IPS DF 4.7 (cell line): ENCODE measurements around the gene DOCK6.

Experiments used
- DNase-seq: peaks from one replicate; pipeline ENCODE4 v3.0.0-alpha.2; 2013; ENCODE audit warnings: low spot score; ENCODE audit errors: extremely low read depth

The DOCK6 gene

GRCh38 chr19:11279505-11280236 is 17.3 kb upstream of the DOCK6 start:
- no peak for DNase-seq

GRCh38 chr19:11278670-11279069 is 16.3 kb upstream of the DOCK6 start:
- DNase-seq = no peak

- no peak for DNase-seq
Measured at GRCh38 chr19:11274533-11275086, 12.3 kb upstream of the DOCK6 start.

DNA sequence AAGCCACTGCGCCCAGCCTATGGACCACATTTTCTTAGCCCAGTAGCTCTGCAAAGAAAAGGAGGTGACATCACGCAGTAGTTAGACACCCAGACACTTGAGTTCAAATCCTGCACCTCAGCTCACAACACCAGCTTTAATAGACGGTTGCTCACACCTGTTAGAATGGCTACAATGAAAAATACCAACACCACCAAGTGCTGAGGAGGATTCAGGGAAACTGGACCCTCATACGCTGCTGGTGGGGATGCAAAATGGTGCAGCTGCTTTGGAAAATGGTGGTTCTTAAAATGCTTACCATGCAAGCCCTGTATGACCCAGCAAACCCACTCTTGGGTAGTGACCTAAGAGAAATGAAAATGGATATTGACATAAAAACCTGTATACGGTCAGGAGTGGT is 11.7 kb upstream of the DOCK6 start:
- no peak for DNase-seq

DNA sequence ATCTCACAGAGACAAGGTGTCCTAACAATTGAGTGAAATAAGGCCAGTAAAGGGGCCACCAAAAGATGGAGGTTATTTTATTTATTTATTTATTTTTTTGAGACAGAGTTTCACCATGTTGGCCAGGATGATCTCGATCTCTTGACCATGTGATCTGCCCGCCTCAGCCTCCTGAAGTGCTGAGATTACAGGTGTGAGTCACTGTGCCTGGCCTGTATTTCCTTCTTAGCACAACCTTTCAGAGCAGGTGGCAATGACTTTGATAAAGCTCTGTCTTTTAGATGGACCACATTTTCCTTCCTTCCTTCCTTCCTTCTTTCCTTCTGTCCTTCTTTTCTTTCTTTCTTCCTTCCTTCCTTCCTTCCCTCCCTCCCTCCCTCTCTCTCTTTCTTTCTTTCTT is 11.0 kb upstream of the DOCK6 start:
- no peak for DNase-seq

- no peak for DNase-seq
Measured at GRCh38 chr19:11269408-11269807, 7.1 kb upstream of the DOCK6 start.

DNA sequence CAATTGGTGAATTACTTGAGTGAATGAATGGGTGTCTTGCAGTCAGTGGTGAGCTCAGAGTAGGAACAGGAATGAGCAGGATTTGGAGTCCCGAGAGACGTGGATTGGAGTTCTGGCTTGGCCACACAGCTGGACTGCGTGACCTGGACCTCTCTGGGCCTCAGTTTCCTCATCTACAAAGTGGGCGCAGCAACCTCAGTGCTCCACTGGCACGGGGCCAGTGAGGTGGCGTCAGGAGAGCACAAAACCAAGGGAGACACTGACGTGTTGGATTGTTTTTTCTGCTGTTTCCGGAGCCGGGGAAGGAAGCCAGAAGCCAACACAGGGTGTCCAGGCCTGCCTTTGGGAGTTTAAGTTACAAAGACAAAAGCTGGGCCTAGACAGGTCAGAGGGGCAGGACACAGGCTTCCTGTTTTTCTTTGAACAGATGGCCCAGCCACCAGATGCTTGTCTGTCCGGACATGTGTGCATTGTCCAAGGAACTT is 6.5 kb upstream of the DOCK6 start:
- DNase-seq = no peak

DNA sequence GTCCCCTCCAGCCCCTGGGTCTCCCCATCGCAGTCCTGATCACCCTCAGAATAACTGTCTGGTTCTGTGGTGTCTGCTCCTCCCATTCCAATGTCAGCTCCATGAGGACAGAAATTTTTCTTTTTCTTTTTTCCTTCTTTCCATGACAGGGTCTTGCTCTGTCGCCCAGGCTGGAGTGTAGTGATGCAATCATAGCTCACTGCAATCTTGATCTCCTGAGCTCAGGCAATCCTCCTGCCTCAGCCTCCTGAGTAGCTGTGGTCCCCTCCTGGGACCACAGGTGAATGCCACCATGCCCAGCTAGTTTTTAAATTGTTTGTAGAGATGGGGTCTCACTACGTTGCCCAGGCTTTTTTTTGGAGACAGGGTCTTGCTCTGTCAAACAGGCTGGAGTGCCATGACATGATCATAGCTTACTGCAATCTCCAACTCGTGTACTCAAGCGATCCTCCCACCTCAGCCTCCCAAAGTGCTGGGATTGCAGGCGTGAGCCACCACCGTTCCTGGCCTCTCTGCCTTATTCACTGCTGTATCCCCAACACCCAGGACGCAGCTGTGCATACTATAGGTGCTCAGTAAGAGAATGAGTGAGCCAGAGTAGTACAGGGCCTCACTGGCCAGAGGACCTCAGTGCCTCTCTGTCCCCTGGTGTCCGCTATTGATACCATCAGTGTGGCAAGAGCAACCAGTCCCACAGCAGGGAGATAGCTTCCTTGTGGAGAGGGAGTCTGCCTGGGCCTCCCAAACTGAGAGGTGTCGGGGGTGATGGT is 5.2 kb upstream of the DOCK6 start:
- no peak for DNase-seq

- DNase-seq = no peak
Measured at GRCh38 chr19:11265785-11266236, 3.5 kb upstream of the DOCK6 start.

DNA sequence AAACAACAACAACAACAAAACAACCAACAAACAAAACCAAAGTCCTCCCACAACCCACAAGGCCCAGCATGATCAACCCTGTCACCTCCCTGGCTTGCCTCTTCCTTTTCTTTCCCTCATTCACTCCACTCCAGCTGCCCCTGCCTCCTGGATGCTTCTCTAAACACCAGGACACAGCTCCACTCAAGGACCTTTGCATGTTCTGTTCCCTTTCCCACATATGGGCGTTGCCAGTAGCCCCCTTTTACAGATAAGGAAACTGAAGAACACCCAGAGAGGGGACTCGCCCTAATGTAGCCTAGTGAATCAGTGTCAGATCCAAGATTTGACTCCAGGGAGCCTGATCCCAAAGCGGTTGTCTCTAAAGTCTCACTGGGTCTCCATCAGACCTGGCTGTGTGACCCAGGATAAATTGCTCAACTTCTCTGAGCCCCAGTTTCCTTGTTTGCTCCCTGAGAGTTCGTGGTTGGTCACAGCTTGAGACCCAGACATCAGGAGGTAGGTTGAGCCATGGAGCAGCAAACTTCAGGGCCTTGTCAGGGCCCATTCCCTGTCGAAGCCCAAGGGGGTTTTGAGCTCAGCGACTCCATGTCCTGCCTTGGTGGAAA is 3.0 kb upstream of the DOCK6 start:
- DNase-seq = no peak

GRCh38 chr19:11264452-11265176 is 2.3 kb upstream of the DOCK6 start:
- DNase-seq = no peak

DNA sequence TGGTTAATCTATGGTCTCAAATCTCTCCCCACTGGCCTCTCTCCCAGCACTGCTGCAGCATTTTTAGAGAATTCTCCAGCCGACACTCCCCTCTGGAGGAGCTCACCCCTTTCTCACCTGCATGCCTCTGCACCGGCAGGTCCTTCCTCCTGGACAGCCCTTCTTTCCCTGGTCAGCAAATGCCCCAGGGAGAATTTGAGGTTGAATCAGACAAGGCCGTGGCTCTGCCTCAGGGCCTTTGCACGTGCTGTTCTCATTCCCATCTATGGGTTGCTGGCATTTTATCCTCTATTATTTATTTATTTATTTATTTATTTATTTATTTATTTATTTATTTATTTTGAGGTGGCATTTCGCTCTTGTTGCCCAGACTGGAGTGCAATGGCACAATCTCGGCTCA is 1.4 kb upstream of the DOCK6 start:
- no peak for DNase-seq

- DNase-seq = no peak
Measured at GRCh38 chr19:11261431-11261970, 823 bp downstream of the DOCK6 start.

DNA sequence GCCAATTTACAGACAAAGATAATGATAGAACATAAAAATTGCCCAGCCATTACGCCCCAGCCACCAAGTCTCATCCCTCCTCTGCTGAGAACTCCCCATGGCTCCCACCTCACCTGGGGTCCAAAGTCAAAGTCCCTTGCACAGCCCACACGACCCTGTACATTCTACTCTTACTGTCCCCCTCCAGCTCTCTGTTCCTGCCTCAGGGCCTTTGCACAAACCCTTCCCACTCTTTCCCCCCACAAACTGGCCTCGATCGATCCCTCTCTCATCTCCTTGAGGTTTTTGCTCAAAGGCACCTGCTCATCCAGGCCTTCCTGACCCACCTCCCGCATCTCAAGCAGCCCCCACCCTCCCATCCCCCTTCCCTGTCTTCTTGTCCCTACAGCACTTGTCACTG is 1.3 kb downstream of the DOCK6 start:
- no peak for DNase-seq

DNA sequence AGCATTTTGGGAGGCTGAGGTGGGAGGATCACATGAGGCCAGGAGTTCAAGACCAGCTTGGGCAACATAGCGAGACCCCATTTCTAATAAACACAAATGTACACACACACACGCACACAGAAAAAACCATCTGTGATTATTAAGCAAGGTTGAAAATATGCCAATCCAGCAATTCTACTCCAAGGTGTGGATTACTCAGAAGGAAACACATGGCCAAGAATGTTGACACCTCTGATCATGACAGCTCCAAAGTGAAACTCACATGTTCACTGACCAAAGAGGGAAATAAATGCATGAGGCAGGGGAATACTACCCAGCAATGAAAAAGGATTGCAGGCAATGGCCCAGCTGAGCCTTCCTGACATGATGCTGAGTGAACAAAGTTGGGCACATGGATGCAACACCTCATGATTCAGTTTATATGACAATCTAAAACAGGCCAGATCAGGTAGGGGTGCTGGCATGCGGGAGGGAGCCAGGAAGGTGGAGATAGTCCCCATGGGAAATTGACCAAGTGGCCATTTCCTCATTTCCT is 4.4 kb downstream of the DOCK6 start:
- no peak for DNase-seq

DNA sequence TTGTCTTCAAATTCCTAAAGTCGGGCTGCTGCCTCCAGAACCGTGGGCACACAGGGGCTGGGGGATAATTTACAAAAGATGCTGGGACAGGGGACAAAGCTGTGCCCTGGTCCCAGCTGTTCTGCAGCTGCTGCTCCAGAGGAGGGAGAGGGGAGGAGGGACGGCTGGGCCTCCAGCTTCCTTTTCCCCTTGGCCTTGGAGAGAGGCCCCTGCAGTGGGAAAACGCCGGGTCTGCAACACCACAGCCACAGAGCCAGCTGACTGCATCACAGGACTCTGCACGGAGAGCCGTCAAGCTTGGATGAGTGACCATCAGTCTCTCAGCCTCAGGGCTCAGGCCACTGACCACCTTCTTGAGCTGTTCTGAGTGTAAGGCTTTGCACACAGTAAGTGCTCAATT is 6.1 kb downstream of the DOCK6 start:
- DNase-seq = no peak

DNA sequence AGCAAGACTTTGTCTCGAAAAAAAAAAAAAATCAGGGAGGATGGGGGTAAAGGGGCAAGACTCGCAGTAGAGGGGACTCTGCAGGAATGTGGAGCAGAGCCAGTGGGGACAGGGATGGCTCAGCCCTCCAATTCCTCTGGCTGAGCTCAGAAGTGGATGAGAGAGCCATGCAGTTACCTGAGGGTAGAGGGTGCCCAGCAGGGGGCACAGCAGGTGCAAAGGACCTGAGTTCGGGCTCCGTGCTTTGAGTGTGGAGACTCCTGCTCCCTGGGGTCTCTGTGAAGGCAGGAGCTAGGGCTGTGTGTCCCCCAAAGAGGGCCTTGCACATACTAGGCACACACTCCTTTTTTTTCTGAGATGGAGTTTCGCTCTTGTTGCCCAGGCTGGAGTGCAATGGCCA is 7.7 kb downstream of the DOCK6 start:
- no peak for DNase-seq

GRCh38 chr19:11252665-11253355 is 9.5 kb downstream of the DOCK6 start:
- no peak for DNase-seq

GRCh38 chr19:11251650-11252314 is 10.5 kb downstream of the DOCK6 start:
- no peak for DNase-seq

DNA sequence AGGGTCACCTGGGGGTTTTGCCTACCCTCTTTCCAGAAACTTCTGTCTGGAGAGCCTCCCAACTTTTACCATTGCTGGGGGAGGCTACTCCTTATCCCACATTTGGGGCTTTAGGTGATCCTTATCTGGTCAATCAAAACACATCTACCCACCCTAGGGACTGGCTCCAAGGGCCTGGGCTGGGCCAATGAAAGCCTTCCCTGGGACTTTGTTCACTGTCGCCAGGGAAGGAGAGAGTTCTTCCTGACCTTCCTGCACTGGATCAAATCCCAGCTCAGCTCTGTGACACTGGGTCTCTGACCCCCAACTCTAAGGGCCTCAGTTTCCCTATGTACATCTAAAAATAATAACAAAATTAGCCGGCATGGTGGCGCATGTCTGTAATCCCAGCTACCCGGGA is 11.1 kb downstream of the DOCK6 start:
- DNase-seq = no peak
